RWPE2 (cell line): Measurements from ENCODE around the gene LSM4.

Source experiments
- ATAC-seq: fragments of 200-7000 bp; cut with Tn5 transposase; 3 replicates; pipeline ENCODE4 v1.9.1; 2021; ENCODE audit warnings: low read depth
- DNase-seq: peaks from one replicate; pipeline ENCODE4 v3.0.0-alpha.2; 2020; ENCODE audit warnings: low spot score
- H3K27ac ChIP-seq: fragments of 450-650 bp; 2 replicates; pipeline ENCODE4 v1.5.1; 2017; ENCODE audit warnings: mild to moderate bottlenecking; ENCODE audit not compliant: poor library complexity, severe bottlenecking
- H3K27me3 ChIP-seq: fragments of 250-450 bp; sonication (Bioruptor Pico); 2 replicates; pipeline ENCODE4 v1.5.1; 2021; ENCODE audit warnings: mild to moderate bottlenecking, moderate library complexity; ENCODE audit not compliant: insufficient read depth, poor library complexity, severe bottlenecking
- H3K36me3 ChIP-seq: fragments of 250-450 bp; sonication (Bioruptor Pico); 2 replicates; pipeline ENCODE4 v1.5.1; 2020; ENCODE audit warnings: low read depth, mild to moderate bottlenecking, moderate library complexity
- H3K4me1 ChIP-seq: fragments of 250-450 bp; sonication (Bioruptor Pico); 2 replicates; pipeline ENCODE4 v1.5.1; 2021; ENCODE audit warnings: mild to moderate bottlenecking, moderate library complexity; ENCODE audit not compliant: insufficient read depth, poor library complexity, severe bottlenecking
- H3K4me3 ChIP-seq: fragments of 250-450 bp; sonication (Bioruptor Pico); 2 replicates; pipeline ENCODE4 v1.5.1; 2021; ENCODE audit warnings: mild to moderate bottlenecking, moderate library complexity; ENCODE audit not compliant: severe bottlenecking
- H3K9me3 ChIP-seq: fragments of 250-450 bp; sonication (Bioruptor Pico); 2 replicates; pipeline ENCODE4 v1.5.1; 2021; ENCODE audit warnings: mild to moderate bottlenecking, moderate library complexity; ENCODE audit not compliant: severe bottlenecking
- CTCF ChIP-seq: fragments of 450-650 bp; IDR thresholded peaks from one replicate; pipeline ENCODE4 v1.5.1; 2017; ENCODE audit warnings: mild to moderate bottlenecking, moderate library complexity; ENCODE audit not compliant: poor library complexity, severe bottlenecking

The LSM4 gene

DNA sequence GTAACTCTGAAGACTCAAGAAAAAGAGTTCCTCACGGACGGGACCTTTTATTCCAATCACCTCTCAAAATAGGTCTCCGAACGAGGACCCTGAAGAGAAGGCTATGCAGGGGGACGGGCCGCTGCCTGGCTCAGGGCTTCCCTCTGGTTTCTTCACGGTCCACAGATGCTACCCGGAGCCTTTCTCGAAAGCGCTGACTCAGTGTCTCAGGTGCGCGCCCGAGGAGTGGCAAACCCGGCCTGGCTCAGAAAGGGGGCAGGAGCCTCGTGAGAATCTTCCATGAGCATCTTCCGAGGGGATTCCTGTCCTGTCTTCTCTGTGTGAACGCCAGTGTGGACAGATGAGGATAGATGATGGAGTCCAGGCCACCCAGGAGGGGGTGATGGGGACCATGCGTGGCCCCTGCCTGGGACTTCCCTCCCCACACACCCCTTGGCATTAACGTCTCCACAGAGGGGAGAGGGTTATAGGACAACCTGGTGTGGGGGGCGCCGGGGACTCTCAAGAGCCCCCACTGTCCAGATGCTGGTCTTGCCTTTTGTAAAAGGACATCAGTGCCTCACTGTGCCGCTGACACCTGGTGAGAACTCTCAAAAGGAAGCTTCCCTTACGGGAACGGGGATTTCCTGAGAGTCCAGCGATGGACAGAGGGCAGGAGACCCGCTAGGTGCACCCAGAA is 16.5 kb downstream of the LSM4 start:
- no peak overlapping the region for H3K4me3 ChIP-seq
- TF ChIP-seq CTCF: no peak
- H3K9me3 ChIP-seq: no peaks in the 10 kb centered on the region
- ATAC-seq: no peak
- DNase-seq: no peak
- H3K27me3 ChIP-seq: no peaks in the 10 kb centered on the region
- no peak overlapping the region for H3K27ac ChIP-seq
- peaks cover 43% of the 10 kb centered on the region for H3K36me3 ChIP-seq
- H3K4me1 ChIP-seq: peaks cover 11% of the 10 kb centered on the region

DNA sequence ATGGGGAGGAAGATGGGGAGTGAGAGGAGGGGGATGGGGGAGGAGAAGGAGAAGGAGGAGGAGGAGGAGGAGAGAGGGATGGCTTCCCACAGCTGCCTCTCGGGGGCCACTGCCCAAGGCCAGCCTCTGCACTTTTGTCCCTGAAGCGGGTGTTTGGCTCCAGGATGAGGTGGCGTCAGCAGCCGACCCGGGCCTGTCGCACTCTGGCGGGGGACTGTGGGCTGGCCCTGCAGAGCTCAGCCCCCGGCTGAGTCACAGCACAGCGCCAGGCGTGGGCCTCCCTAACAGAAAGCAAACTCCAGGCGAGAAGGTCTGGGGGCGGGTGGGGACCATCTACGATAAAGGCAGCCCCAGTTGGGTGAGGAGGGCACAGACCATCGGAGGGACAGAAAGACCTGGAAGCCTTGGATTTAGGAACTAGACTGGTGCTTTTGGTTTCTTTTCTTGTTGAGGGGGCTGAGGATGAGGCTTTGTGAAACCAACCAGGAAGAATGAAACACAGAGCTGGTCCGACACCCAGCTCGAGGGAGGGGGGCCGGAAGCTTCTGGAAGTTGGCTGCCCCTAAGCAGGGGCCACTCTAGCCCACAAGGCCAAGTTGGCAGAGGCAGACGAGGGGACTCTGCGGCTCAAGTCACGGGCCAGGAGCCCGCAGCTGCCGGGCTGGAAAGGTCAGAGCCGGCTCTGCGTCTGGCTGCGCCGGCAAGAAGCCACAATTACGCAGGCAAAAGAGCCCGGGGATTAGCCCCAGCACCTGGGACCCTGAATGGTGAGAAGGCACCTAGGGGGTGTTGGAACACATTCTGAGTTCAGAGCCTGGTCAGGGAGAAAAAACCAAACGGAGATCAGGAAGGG is 18.2 kb downstream of the LSM4 start:
- H3K4me1 ChIP-seq: peaks cover 16% of the 10 kb centered on the region
- DNase-seq (no peak), ATAC-seq (peak; percentile 64)
- H3K36me3 ChIP-seq: peaks cover 27% of the 10 kb centered on the region
- H3K27me3 ChIP-seq: no peaks in the 10 kb centered on the region
- H3K27ac ChIP-seq: peak overlapping the region; percentile 77
- H3K4me3 ChIP-seq: peak overlapping the region; percentile 9
- no peak for TF ChIP-seq CTCF
- no peaks in the 10 kb centered on the region for H3K9me3 ChIP-seq

DNA sequence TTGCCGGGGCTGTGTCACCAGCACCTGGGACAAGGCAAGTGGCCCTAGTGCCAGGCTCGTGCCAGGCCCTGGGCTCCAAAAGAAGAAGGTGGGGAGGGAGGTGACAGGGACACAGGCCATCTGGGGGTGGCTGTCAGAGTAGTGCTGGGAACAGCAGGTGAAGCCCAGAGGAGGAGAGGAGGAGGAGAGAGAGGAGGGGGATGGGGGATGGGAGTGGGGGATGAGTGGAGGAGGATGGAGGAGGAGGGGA is 18.7 kb downstream of the LSM4 start:
- peaks cover 16% of the 10 kb centered on the region for H3K4me1 ChIP-seq
- ATAC-seq: no peak
- H3K27me3 ChIP-seq: no peaks in the 10 kb centered on the region
- peak overlapping the region; percentile 77 for H3K27ac ChIP-seq
- H3K4me3 ChIP-seq: no peak overlapping the region
- H3K36me3 ChIP-seq: peaks cover 22% of the 10 kb centered on the region
- no peak for TF ChIP-seq CTCF
- no peaks in the 10 kb centered on the region for H3K9me3 ChIP-seq
- no peak for DNase-seq

DNA sequence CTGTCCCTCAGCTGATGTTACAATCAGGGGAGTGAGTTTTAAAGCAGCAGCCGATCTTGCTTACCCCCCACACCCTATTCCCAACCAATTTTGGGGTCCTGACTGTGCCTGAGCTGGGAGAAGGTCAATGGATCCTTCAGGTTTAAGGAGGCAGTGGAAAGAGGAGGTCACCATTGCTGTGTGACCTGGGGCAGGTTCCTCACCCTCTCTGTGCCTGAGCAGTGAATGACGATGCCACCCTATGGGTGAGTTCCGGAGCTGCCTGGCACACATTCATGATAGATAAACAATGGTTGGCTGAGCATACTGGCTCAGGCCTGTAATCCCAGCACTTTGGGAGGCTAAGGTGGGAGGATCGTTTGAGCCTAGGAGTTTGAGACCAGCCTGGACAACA is 21.2 kb downstream of the LSM4 start:
- Histone ChIP-seq H3K4me1 (peaks cover 16% of the 10 kb centered on the region), H3K36me3 (peaks cover 3% of the 10 kb centered on the region; the same call in 1 of the 2 replicates), H3K9me3 (no peaks in the 10 kb centered on the region), H3K4me3 (no peak overlapping the region), H3K27ac (no peak overlapping the region), H3K27me3 (no peaks in the 10 kb centered on the region)
- ATAC-seq (no peak), DNase-seq (no peak)
- no peak for TF ChIP-seq CTCF
